Measurements from ENCODE around the gene SURF2.

SURF2 gene

GRCh38 chr9:133359399-133360175 is 3.2 kb downstream of the SURF2 start:
- Histone ChIP-seq H3K4me3 (ENCODE audit: low read length) (no peak overlapping the region), H3K4me1 (ENCODE audit: insufficient read depth, low read length) (peaks cover 7% of the 10 kb centered on the region), H3K27me3 (ENCODE audit: insufficient read depth, low read length) (no peaks in the 10 kb centered on the region), H3K9ac (ENCODE audit: low read depth, low read length) (no peak overlapping the region), H3K27ac (ENCODE audit: low read depth, low read length) (no peak overlapping the region), H3K9me3 (ENCODE audit: insufficient read depth, low read depth, low read length) (no peaks in the 10 kb centered on the region), H3K36me3 (ENCODE audit: insufficient read depth, low read length) (peaks cover 62% of the 10 kb centered on the region)
- WGBS: 87% methylated on average over 20 of the region's 20 CpGs

DNA sequence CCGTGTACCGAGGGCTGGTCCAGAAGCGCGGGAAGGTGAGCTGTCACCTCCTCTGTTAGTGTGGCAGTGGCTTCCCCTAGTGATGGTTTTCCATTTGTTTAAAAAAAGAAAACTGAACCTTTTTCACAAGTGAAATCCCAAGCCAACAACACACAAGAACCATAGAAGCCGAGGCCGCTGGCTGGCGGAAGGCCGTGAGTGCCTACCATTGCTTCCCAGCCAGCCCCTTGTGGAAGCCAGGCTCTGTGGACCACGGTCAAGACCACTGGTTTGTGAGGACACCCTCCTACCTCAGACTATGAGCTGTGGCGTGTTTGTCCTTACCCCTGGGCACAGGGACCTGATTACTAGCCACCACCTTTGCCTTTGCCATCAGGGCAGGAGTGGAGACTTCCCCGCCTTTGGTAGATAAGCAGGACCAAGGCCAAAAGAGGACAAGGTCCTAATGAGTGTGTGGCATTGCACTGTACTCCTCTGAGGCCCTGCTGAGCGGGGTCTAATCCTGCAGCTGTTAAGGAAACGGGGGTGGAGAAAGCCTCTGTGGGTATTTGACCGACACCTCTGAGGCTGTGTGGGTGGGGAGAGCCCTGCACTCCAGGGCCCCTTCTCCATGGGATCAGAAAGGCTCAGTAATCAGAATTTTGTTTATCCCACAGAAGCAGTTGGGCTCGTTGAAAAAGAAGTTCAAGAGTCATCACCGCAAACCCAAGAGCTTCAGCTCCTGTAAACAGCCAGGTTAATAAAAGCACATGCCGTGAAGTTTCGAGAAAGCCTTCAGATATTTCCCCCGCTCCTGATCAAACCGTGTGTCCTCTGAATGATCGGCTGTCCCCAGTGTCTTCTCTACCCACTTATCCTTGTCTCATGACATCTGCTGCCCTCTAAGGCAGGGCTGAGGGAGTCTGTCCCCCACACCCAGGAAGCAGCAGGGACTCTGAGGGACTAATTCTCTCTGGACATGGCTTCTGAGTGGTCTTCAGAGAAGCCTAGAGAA is 4.3 kb downstream of the SURF2 start:
- Histone ChIP-seq H3K9me3 (ENCODE audit: insufficient read depth, low read depth, low read length) (no peaks in the 10 kb centered on the region), H3K27ac (ENCODE audit: low read depth, low read length) (no peak overlapping the region), H3K36me3 (ENCODE audit: insufficient read depth, low read length) (peaks cover 73% of the 10 kb centered on the region), H3K9ac (ENCODE audit: low read depth, low read length) (no peak overlapping the region), H3K4me3 (ENCODE audit: low read length) (no peak overlapping the region), H3K4me1 (ENCODE audit: insufficient read depth, low read length) (peaks cover 7% of the 10 kb centered on the region), H3K27me3 (ENCODE audit: insufficient read depth, low read length) (no peaks in the 10 kb centered on the region)
- WGBS: 94% methylated on average over 21 of the region's 21 CpGs

DNA sequence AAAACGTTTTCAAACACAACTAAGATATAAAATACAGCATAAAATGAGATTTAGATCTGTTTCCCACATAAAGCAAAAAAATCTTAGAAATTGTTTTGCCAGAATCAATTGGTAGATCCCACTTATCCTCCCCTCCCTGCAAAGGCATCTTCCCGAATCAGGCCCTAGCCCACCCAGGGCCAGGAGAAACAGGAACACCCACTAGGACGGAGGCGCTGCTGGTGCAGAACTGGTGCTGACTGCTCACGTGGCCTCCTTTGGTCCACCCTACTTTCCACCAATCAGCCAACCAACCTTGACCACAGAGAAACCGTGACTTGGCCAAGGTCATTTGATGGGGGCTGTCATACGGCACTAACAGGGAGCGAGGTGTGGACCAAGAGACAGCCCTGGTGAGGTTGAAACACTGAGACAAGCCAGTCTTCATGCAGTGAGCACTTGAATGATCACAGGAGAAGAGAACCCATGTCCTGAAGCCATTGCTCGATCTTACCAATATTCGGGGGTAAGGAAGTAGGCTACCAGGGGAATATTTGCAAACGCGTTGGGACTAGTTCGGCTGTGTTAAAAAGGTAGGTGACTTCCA is 5.2 kb downstream of the SURF2 start:
- Histone ChIP-seq H3K9ac (ENCODE audit: low read depth, low read length) (no peak overlapping the region), H3K4me3 (ENCODE audit: low read length) (no peak overlapping the region), H3K9me3 (ENCODE audit: insufficient read depth, low read depth, low read length) (no peaks in the 10 kb centered on the region), H3K36me3 (ENCODE audit: insufficient read depth, low read length) (peaks cover 82% of the 10 kb centered on the region), H3K27me3 (ENCODE audit: insufficient read depth, low read length) (no peaks in the 10 kb centered on the region), H3K4me1 (ENCODE audit: insufficient read depth, low read length) (peaks cover 7% of the 10 kb centered on the region), H3K27ac (ENCODE audit: low read depth, low read length) (no peak overlapping the region)
- WGBS: 92% methylated on average over 13 of the region's 13 CpGs

GRCh38 chr9:133362359-133363044 is 6.2 kb downstream of the SURF2 start:
- Histone ChIP-seq H3K4me1 (ENCODE audit: insufficient read depth, low read length) (peaks cover 3% of the 10 kb centered on the region; the same call in 1 of the 2 replicates), H3K27me3 (ENCODE audit: insufficient read depth, low read length) (no peaks in the 10 kb centered on the region), H3K36me3 (ENCODE audit: insufficient read depth, low read length) (peaks cover 89% of the 10 kb centered on the region), H3K4me3 (ENCODE audit: low read length) (no peak overlapping the region), H3K9ac (ENCODE audit: low read depth, low read length) (no peak overlapping the region), H3K9me3 (ENCODE audit: insufficient read depth, low read depth, low read length) (no peaks in the 10 kb centered on the region), H3K27ac (ENCODE audit: low read depth, low read length) (no peak overlapping the region)
- WGBS: 92% methylated on average over 15 of the region's 15 CpGs

DNA sequence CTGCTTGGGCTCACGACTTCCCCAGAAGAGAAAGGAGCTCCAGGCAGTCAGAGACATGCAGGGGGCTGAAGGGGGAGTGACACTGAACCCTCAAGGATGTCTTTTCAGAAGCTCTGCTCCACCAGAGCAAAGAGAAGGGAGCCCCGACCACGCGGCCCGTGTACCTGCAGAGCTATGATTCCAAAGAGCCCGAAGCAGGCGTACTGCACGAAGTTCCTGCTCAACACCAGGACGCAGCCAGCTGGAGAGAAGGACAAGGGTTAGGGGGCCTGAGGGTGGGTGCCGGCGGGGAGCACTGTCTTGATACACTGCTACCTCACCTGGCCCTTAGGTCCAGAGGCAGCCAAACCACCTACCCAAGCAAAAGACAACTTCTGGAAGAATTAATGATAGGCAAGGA is 10.1 kb downstream of the SURF2 start:
- Histone ChIP-seq H3K4me3 (ENCODE audit: low read length) (no peak overlapping the region), H3K36me3 (ENCODE audit: insufficient read depth, low read length) (peaks cover 89% of the 10 kb centered on the region), H3K9me3 (ENCODE audit: insufficient read depth, low read depth, low read length) (no peaks in the 10 kb centered on the region), H3K4me1 (ENCODE audit: insufficient read depth, low read length) (no peaks in the 10 kb centered on the region), H3K27ac (ENCODE audit: low read depth, low read length) (no peak overlapping the region), H3K9ac (ENCODE audit: low read depth, low read length) (no peak overlapping the region), H3K27me3 (ENCODE audit: insufficient read depth, low read length) (no peaks in the 10 kb centered on the region)
- 97% methylated on average over 11 of the region's 11 CpGs for WGBS

GRCh38 chr9:133367221-133367620 is 10.9 kb downstream of the SURF2 start:
- H3K9ac ChIP-seq (ENCODE audit: low read depth, low read length): no peak overlapping the region
- H3K27me3 ChIP-seq (ENCODE audit: insufficient read depth, low read length): no peaks in the 10 kb centered on the region
- no peaks in the 10 kb centered on the region for H3K4me1 ChIP-seq (ENCODE audit: insufficient read depth, low read length)
- 95% methylated on average over 22 of the region's 22 CpGs for WGBS
- H3K27ac ChIP-seq (ENCODE audit: low read depth, low read length): no peak overlapping the region
- H3K9me3 ChIP-seq (ENCODE audit: insufficient read depth, low read depth, low read length): no peaks in the 10 kb centered on the region
- H3K36me3 ChIP-seq (ENCODE audit: insufficient read depth, low read length): peaks cover 84% of the 10 kb centered on the region
- no peak overlapping the region for H3K4me3 ChIP-seq (ENCODE audit: low read length)

DNA sequence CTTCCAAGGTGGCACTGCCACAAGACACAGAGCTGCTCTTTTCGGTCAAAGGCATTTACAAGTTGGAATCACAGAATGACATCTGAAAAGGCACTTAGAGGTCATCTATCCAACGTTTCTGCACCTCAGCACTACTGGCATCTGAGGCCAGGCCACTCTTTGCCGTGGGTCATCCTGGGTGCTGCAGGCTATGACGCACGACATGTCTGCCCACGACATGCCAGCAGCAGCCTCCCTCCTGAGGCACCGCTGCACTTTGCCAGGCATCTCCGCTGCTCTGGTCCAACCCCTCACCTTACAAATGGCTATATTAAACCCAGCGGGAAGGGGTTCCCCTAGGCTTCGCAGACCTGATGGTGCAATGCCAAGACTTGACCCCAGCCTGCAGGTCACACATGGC is 11.4 kb downstream of the SURF2 start:
- no peaks in the 10 kb centered on the region for H3K27me3 ChIP-seq (ENCODE audit: insufficient read depth, low read length)
- H3K9ac ChIP-seq (ENCODE audit: low read depth, low read length): no peak overlapping the region
- H3K4me3 ChIP-seq (ENCODE audit: low read length): no peak overlapping the region
- H3K27ac ChIP-seq (ENCODE audit: low read depth, low read length): no peak overlapping the region
- peaks cover 81% of the 10 kb centered on the region for H3K36me3 ChIP-seq (ENCODE audit: insufficient read depth, low read length)
- WGBS: 94% methylated on average over 10 of the region's 10 CpGs
- no peaks in the 10 kb centered on the region for H3K9me3 ChIP-seq (ENCODE audit: insufficient read depth, low read depth, low read length)
- H3K4me1 ChIP-seq (ENCODE audit: insufficient read depth, low read length): no peaks in the 10 kb centered on the region

DNA sequence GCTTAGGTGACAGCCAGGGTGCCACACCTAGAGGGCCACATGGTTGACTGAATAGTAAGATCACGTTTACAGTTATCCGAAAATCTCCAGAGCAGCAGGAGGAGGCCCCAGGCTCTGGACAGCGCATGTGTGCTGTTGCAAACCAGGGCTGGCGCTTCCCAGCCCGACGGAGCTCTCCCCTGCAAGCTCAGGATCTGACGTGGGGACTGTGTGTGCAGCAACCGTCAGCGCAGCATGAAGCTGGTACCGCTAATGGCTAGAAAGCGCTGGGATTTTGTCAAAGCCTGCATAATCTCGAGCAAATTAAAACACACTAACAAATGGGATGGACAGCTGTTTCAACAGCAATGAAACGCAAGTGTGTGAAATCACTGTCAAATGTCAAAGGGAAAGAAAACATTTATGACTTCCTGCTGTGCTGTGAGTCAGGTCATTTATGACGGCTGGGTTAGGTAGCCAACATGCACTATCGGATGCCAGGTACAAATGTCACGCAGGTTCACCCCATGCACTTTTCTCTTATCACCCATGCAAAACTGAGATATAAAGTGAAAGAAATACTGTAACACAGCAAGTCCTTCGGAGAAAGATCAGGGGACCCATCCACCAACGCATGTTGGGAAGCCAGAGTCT is 12.0 kb downstream of the SURF2 start:
- no peaks in the 10 kb centered on the region for H3K27me3 ChIP-seq (ENCODE audit: insufficient read depth, low read length)
- no peak overlapping the region for H3K27ac ChIP-seq (ENCODE audit: low read depth, low read length)
- H3K9ac ChIP-seq (ENCODE audit: low read depth, low read length): no peak overlapping the region
- 97% methylated on average over 18 of the region's 18 CpGs for WGBS
- no peaks in the 10 kb centered on the region for H3K9me3 ChIP-seq (ENCODE audit: insufficient read depth, low read depth, low read length)
- H3K4me3 ChIP-seq (ENCODE audit: low read length): no peak overlapping the region
- H3K4me1 ChIP-seq (ENCODE audit: insufficient read depth, low read length): no peaks in the 10 kb centered on the region
- H3K36me3 ChIP-seq (ENCODE audit: insufficient read depth, low read length): peaks cover 80% of the 10 kb centered on the region

DNA sequence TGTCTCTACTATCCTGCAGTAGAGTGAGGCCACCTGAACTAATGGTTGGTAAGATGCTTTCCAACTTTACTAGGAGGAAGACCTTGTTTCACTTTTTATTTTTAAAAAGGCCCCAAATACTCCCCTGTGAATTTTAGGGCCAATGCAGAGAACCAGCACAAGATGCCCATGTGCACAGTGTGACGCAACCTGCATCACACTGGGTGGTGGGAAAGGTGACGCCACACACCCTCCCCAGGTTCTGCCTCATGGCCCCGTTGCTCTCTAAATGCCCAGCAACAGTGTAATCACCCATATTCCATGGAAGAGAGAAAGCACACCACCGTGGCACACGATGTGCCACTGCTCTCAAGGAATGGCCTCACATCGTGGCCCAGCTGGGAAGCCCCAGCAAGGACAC is 13.1 kb downstream of the SURF2 start:
- no peak overlapping the region for H3K27ac ChIP-seq (ENCODE audit: low read depth, low read length)
- no peak overlapping the region for H3K4me3 ChIP-seq (ENCODE audit: low read length)
- no peaks in the 10 kb centered on the region for H3K4me1 ChIP-seq (ENCODE audit: insufficient read depth, low read length)
- no peaks in the 10 kb centered on the region for H3K27me3 ChIP-seq (ENCODE audit: insufficient read depth, low read length)
- 88% methylated on average over 6 of the region's 6 CpGs for WGBS
- peaks cover 72% of the 10 kb centered on the region for H3K36me3 ChIP-seq (ENCODE audit: insufficient read depth, low read length)
- no peaks in the 10 kb centered on the region for H3K9me3 ChIP-seq (ENCODE audit: insufficient read depth, low read depth, low read length)
- H3K9ac ChIP-seq (ENCODE audit: low read depth, low read length): no peak overlapping the region

DNA sequence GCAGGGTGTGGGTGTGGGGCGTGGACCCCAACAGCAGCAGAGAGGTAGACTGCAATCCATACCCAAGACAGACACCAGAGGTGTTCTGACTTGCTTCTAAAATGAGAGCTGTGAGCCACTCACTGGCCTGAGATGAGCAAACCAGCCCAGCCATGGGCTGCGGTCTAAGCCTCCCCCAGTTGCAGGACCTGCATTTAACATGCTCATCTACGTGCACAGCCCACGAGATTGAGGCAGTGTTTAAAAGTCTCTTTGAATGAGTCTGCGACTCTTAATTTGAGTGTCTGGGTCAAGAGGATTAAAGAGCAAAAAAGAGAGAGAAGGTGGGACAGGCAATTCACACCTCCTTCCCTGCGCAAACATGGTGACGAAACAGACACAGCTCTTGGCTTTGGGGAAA is 13.6 kb downstream of the SURF2 start:
- no peaks in the 10 kb centered on the region for H3K27me3 ChIP-seq (ENCODE audit: insufficient read depth, low read length)
- H3K9ac ChIP-seq (ENCODE audit: low read depth, low read length): no peak overlapping the region
- no peak overlapping the region for H3K4me3 ChIP-seq (ENCODE audit: low read length)
- no peaks in the 10 kb centered on the region for H3K4me1 ChIP-seq (ENCODE audit: insufficient read depth, low read length)
- peaks cover 69% of the 10 kb centered on the region for H3K36me3 ChIP-seq (ENCODE audit: insufficient read depth, low read length)
- H3K9me3 ChIP-seq (ENCODE audit: insufficient read depth, low read depth, low read length): no peaks in the 10 kb centered on the region
- H3K27ac ChIP-seq (ENCODE audit: low read depth, low read length): no peak overlapping the region
- 94% methylated on average over 7 of the region's 7 CpGs for WGBS
